Measurements from ENCODE around the gene TEX14. TPM values are rescaled to one million over a fixed set of nuclear protein-coding genes. Genes with fewer than 3 reads are reported as not detected.
A peak's percentile ranks its signal among the peaks of the same experiment; 100 is the strongest.
"Not testable (repeated sequence)": the region's sequence is repeated elsewhere in the genome, so short reads cannot be mapped to it uniquely, and the experiment has no call there.

TEX14 gene
- total and polyA plus RNA-seq, 7 experiments from 2014 or later: 0.17 to 2.4 (median 0.54) TPM; not detected in 2

GRCh38 chr17:58564243-58564642, 127.6 kb downstream of the TEX14 start:
- Mint-ChIP-seq H3K9me3 (no peaks in the 10 kb centered on the region), H3K27ac (no peak overlapping the region), H3K4me1 (peaks cover 0 to 7% (median 0%) of the 10 kb centered on the region in 7 donors), H3K4me3 (no peak overlapping the region), H3K27me3 (peaks cover 0 to 19% (median 0%) of the 10 kb centered on the region in 5 donors), H3K36me3 (no peaks in the 10 kb centered on the region)
- DNase-seq (no peak), ATAC-seq (no peak)
- Histone ChIP-seq H3K4me1 (ENCODE audit: control insufficient read depth in 2 of 2, insufficient read depth in 2 of 2, low read length in 2 of 2) (no peaks in the 10 kb centered on the region), H3K9me3 (ENCODE audit: control insufficient read depth in 2 of 3, low read length in 3 of 3) (no peaks in the 10 kb centered on the region), H3K36me3 (ENCODE audit: control insufficient read depth in 2 of 3, insufficient read depth in 3 of 3, low read length in 3 of 3) (no peaks in the 10 kb centered on the region), H3K27ac (ENCODE audit: low read depth, low read length) (no peak overlapping the region), H3K4me3 (ENCODE audit: low read length) (no peak overlapping the region), H3K27me3 (ENCODE audit: control insufficient read depth in 2 of 2, insufficient read depth in 2 of 2, low read length in 2 of 2) (no peaks in the 10 kb centered on the region)
- ChIA-PET POLR2A (no interaction called here), CTCF (no interaction called here)
- intact Hi-C loops (cut with micrococcal nuclease): no loop called here

- H3K4me3 Mint-ChIP-seq: no peak overlapping the region
- H3K9me3 Mint-ChIP-seq: no peaks in the 10 kb centered on the region
- peaks cover 0 to 6% (median 0%) of the 10 kb centered on the region in 5 donors for H3K27me3 Mint-ChIP-seq
- Histone ChIP-seq H3K27ac (ENCODE audit: low read depth, low read length) (no peak overlapping the region), H3K36me3 (ENCODE audit: control insufficient read depth in 2 of 3, insufficient read depth in 3 of 3, low read length in 3 of 3) (no peaks in the 10 kb centered on the region), H3K27me3 (ENCODE audit: control insufficient read depth in 2 of 2, insufficient read depth in 2 of 2, low read length in 2 of 2) (no peaks in the 10 kb centered on the region), H3K4me1 (ENCODE audit: control insufficient read depth in 2 of 2, insufficient read depth in 2 of 2, low read length in 2 of 2) (no peaks in the 10 kb centered on the region), H3K9me3 (ENCODE audit: control insufficient read depth in 2 of 3, low read length in 3 of 3) (no peaks in the 10 kb centered on the region), H3K4me3 (ENCODE audit: low read length) (no peak overlapping the region)
- intact Hi-C loops (cut with micrococcal nuclease): no loop called here
- peaks cover 4 to 15% (median 7%) of the 10 kb centered on the region in 7 donors for H3K4me1 Mint-ChIP-seq
- ChIA-PET POLR2A (no interaction called here), CTCF (no interaction called here)
- H3K27ac Mint-ChIP-seq: no peak overlapping the region
- no peaks in the 10 kb centered on the region for H3K36me3 Mint-ChIP-seq
- DNase-seq: no peak
- ATAC-seq: no peak
These were observed 131.3 kb downstream of the TEX14 start for GRCh38 chr17:58560511-58560910.

GRCh38 chr17:58557981-58558380, 133.9 kb downstream of the TEX14 start:
- H3K4me1 ChIP-seq (ENCODE audit: control insufficient read depth in 2 of 2, insufficient read depth in 2 of 2, low read length in 2 of 2): no peaks in the 10 kb centered on the region
- H3K27me3 ChIP-seq (ENCODE audit: control insufficient read depth in 2 of 2, insufficient read depth in 2 of 2, low read length in 2 of 2): no peaks in the 10 kb centered on the region
- no peaks in the 10 kb centered on the region for H3K9me3 Mint-ChIP-seq
- intact Hi-C loops (cut with micrococcal nuclease): no loop called here
- DNase-seq (no peak), ATAC-seq (no peak)
- H3K4me3 ChIP-seq (ENCODE audit: low read length): no peak overlapping the region
- no peaks in the 10 kb centered on the region for H3K9me3 ChIP-seq (ENCODE audit: control insufficient read depth in 2 of 3, low read length in 3 of 3)
- peak overlapping the region in 1 of 9 donors; percentile 34 for H3K27ac Mint-ChIP-seq
- POLR2A ChIA-PET: no interaction called here
- H3K36me3 ChIP-seq (ENCODE audit: control insufficient read depth in 2 of 3, insufficient read depth in 3 of 3, low read length in 3 of 3): no peaks in the 10 kb centered on the region
- H3K36me3 Mint-ChIP-seq: no peaks in the 10 kb centered on the region
- no peak overlapping the region for H3K27ac ChIP-seq (ENCODE audit: low read depth, low read length)
- H3K27me3 Mint-ChIP-seq: peaks cover 0 to 6% (median 0%) of the 10 kb centered on the region in 5 donors
- CTCF ChIA-PET: no interaction called here
- no peak overlapping the region for H3K4me3 Mint-ChIP-seq
- H3K4me1 Mint-ChIP-seq: peaks cover 4 to 15% (median 7%) of the 10 kb centered on the region in 7 donors

- Histone ChIP-seq H3K9me3 (ENCODE audit: control insufficient read depth in 2 of 3, low read length in 3 of 3) (no peaks in the 10 kb centered on the region), H3K27me3 (ENCODE audit: control insufficient read depth in 2 of 2, insufficient read depth in 2 of 2, low read length in 2 of 2) (no peaks in the 10 kb centered on the region), H3K4me1 (ENCODE audit: control insufficient read depth in 2 of 2, insufficient read depth in 2 of 2, low read length in 2 of 2) (no peaks in the 10 kb centered on the region), H3K4me3 (ENCODE audit: low read length) (no peak overlapping the region), H3K36me3 (ENCODE audit: control insufficient read depth in 2 of 3, insufficient read depth in 3 of 3, low read length in 3 of 3) (no peaks in the 10 kb centered on the region), H3K27ac (ENCODE audit: low read depth, low read length) (peak overlapping the region; percentile 29)
- CTCF ChIA-PET: interaction anchor here (0.7 kb wide), 1 partner anchor 8 kb away, joined by 3 read pairs; no protein-coding TSS in a partner anchor
- Mint-ChIP-seq H3K9me3 (peaks cover 0 to 2% (median 0%) of the 10 kb centered on the region in 11 donors), H3K4me1 (peaks cover 6 to 15% (median 7%) of the 10 kb centered on the region in 7 donors), H3K4me3 (peak overlapping the region in 5 of 10 donors; percentile 3 to 35 (median 20)), H3K27ac (peak overlapping the region in 6 of 9 donors; percentile 0 to 72 (median 42)), H3K27me3 (peaks cover 0 to 8% (median 0%) of the 10 kb centered on the region in 5 donors), H3K36me3 (no peaks in the 10 kb centered on the region)
- DNase-seq (no peak), ATAC-seq (peak; percentile 27)
- POLR2A ChIA-PET: no interaction called here
- intact Hi-C loops (cut with micrococcal nuclease): no loop called here
These were observed 135.0 kb downstream of the TEX14 start for GRCh38 chr17:58556833-58557250.

GRCh38 chr17:58555109-58555508, 136.7 kb downstream of the TEX14 start:
- intact Hi-C loops (cut with micrococcal nuclease); H3K4me1 ChIP-seq (ENCODE audit: control insufficient read depth in 2 of 2, insufficient read depth in 2 of 2, low read length in 2 of 2); H3K36me3 ChIP-seq (ENCODE audit: control insufficient read depth in 2 of 3, insufficient read depth in 3 of 3, low read length in 3 of 3); POLR2A ChIA-PET; DNase-seq; H3K9me3 Mint-ChIP-seq; CTCF ChIA-PET; H3K4me3 ChIP-seq (ENCODE audit: low read length); H3K27ac ChIP-seq (ENCODE audit: low read depth, low read length); H3K4me3 Mint-ChIP-seq; ATAC-seq; H3K9me3 ChIP-seq (ENCODE audit: control insufficient read depth in 2 of 3, low read length in 3 of 3); H3K36me3 Mint-ChIP-seq; H3K27me3 ChIP-seq (ENCODE audit: control insufficient read depth in 2 of 2, insufficient read depth in 2 of 2, low read length in 2 of 2); H3K27ac Mint-ChIP-seq: not testable (repeated sequence)
- peaks cover 6 to 15% (median 7%) of the 10 kb centered on the region in 7 donors for H3K4me1 Mint-ChIP-seq
- peaks cover 0 to 10% (median 0%) of the 10 kb centered on the region in 5 donors for H3K27me3 Mint-ChIP-seq

GRCh38 chr17:58541249-58541648, 150.6 kb downstream of the TEX14 start:
- Mint-ChIP-seq H3K27me3 (peaks cover 0 to 21% (median under 1%) of the 10 kb centered on the region in 5 donors), H3K4me3 (no peak overlapping the region), H3K27ac (no peak overlapping the region), H3K4me1 (no peaks in the 10 kb centered on the region), H3K9me3 (no peaks in the 10 kb centered on the region), H3K36me3 (no peaks in the 10 kb centered on the region)
- DNase-seq (no peak), ATAC-seq (no peak)
- Histone ChIP-seq H3K4me1 (ENCODE audit: control insufficient read depth in 2 of 2, insufficient read depth in 2 of 2, low read length in 2 of 2) (no peaks in the 10 kb centered on the region), H3K4me3 (ENCODE audit: low read length) (no peak overlapping the region), H3K9me3 (ENCODE audit: control insufficient read depth in 2 of 3, low read length in 3 of 3) (no peaks in the 10 kb centered on the region), H3K36me3 (ENCODE audit: control insufficient read depth in 2 of 3, insufficient read depth in 3 of 3, low read length in 3 of 3) (no peaks in the 10 kb centered on the region), H3K27ac (ENCODE audit: low read depth, low read length) (no peak overlapping the region), H3K27me3 (ENCODE audit: control insufficient read depth in 2 of 2, insufficient read depth in 2 of 2, low read length in 2 of 2) (no peaks in the 10 kb centered on the region)
- intact Hi-C loops (cut with micrococcal nuclease): no loop called here
- CTCF ChIA-PET: interaction anchor here (1.0 kb wide), 1 partner anchor 23 kb away, joined by 3 read pairs; no protein-coding TSS in a partner anchor
- POLR2A ChIA-PET: no interaction called here

GRCh38 chr17:58539698-58540097, 152.1 kb downstream of the TEX14 start:
- Histone ChIP-seq H3K27me3 (ENCODE audit: control insufficient read depth in 2 of 2, insufficient read depth in 2 of 2, low read length in 2 of 2) (no peaks in the 10 kb centered on the region), H3K4me1 (ENCODE audit: control insufficient read depth in 2 of 2, insufficient read depth in 2 of 2, low read length in 2 of 2) (no peaks in the 10 kb centered on the region), H3K27ac (ENCODE audit: low read depth, low read length) (no peak overlapping the region), H3K9me3 (ENCODE audit: control insufficient read depth in 2 of 3, low read length in 3 of 3) (no peaks in the 10 kb centered on the region), H3K4me3 (ENCODE audit: low read length) (no peak overlapping the region), H3K36me3 (ENCODE audit: control insufficient read depth in 2 of 3, insufficient read depth in 3 of 3, low read length in 3 of 3) (no peaks in the 10 kb centered on the region)
- no peak overlapping the region for H3K4me3 Mint-ChIP-seq
- ATAC-seq (no peak), DNase-seq (no peak)
- no peak overlapping the region for H3K27ac Mint-ChIP-seq
- no peaks in the 10 kb centered on the region for H3K36me3 Mint-ChIP-seq
- H3K4me1 Mint-ChIP-seq: peaks cover 0 to under 1% (median 0%) of the 10 kb centered on the region in 7 donors
- H3K9me3 Mint-ChIP-seq: no peaks in the 10 kb centered on the region
- peaks cover 0 to 37% (median 14%) of the 10 kb centered on the region in 5 donors for H3K27me3 Mint-ChIP-seq
- ChIA-PET CTCF (no interaction called here), POLR2A (interaction anchor here (1.8 kb wide), 1 partner anchor 21 kb away, joined by 3 read pairs; no protein-coding TSS in a partner anchor)
- intact Hi-C loops (cut with micrococcal nuclease): no loop called here
